ENCODE data around the gene TRIM8. TPM values are rescaled to one million over a fixed set of nuclear protein-coding genes. Genes with fewer than 3 reads are reported as not detected.

TRIM8 gene
- total RNA-seq, 1 experiment from 2014 or later, result 73.0 TPM

GRCh38 chr10:102645741-102646609, 1.7 kb downstream of the TRIM8 start:
- peaks cover 14% of the 10 kb centered on the region; the same call in 1 of the 2 replicates for H3K4me1 ChIP-seq (replicated peaks; ENCODE audit: insufficient read depth)
- ChIA-PET POLR2A (ENCODE audit: unreplicated experiment) (interaction anchor here (0.6 kb wide), 2 partner anchors 10 to 508 kb away, joined by 4 to 6 read pairs; no protein-coding TSS in a partner anchor), CTCF (interaction anchor here (0.6 to 1.0 kb wide), 5 partner anchors 22 to 416 kb away, joined by 3 to 6 read pairs (median 3); partner anchors contain the start of genes ACTR1A and WBP1L)
- no peak for TF ChIP-seq CTCF (conservative IDR thresholded peaks at IDR 0.05)
- TF ChIP-seq EZH2 (IDR thresholded peaks at IDR 0.05; ENCODE audit: low read depth), result no peak
- peaks cover 26% of the 10 kb centered on the region for H3F3A ChIP-seq (ENCODE audit: insufficient read depth, low read depth)
- H3K9me3 ChIP-seq (ENCODE audit: insufficient read depth, low read depth), result no peaks in the 10 kb centered on the region
- H3K27ac ChIP-seq, result peak overlapping the region; percentile 83
- H3K27me3 ChIP-seq (ENCODE audit: insufficient read depth, low read depth), result no peaks in the 10 kb centered on the region
- peaks cover 22% of the 10 kb centered on the region for H4K20me1 ChIP-seq (ENCODE audit: insufficient read depth)
- H2AFZ ChIP-seq, result peak overlapping the region; percentile 62; the same call in 1 of the 2 replicates
- H3K4me3 ChIP-seq, result peak overlapping the region; percentile 70
- H3K4me2 ChIP-seq, result peak overlapping the region; percentile 85
- no peaks in the 10 kb centered on the region for H3K9me2 ChIP-seq (ENCODE audit: insufficient read depth)
- intact Hi-C loops (cut with micrococcal nuclease; ENCODE audit: unreplicated experiment), result loop anchor here (1.0 to 10.0 kb wide), 4 partner anchors 17 to 251 kb away; partner anchors contain the start of genes ACTR1A, ARL3, NFKB2 and SFXN2
- peak; percentile 82 to 93 for DNase-seq
- H3K36me3 ChIP-seq (ENCODE audit: low read depth), result no peaks in the 10 kb centered on the region
- peaks cover 68% of the 10 kb centered on the region for H3K79me2 ChIP-seq (ENCODE audit: low read depth)
- BruUV-seq (replicated peaks), result no TSS peak

GRCh38 chr10:102646610-102647442, 2.5 kb downstream of the TRIM8 start:
- TF ChIP-seq CTCF (conservative IDR thresholded peaks at IDR 0.05) (no peak), EZH2 (IDR thresholded peaks at IDR 0.05; ENCODE audit: low read depth) (no peak)
- CTCF ChIA-PET, result interaction anchor here (0.6 to 1.0 kb wide), 4 partner anchors 23 to 417 kb away, joined by 3 to 5 read pairs (median 3); partner anchors contain the start of genes ACTR1A and WBP1L
- peaks cover 14% of the 10 kb centered on the region; the same call in 1 of the 2 replicates for H3K4me1 ChIP-seq (replicated peaks; ENCODE audit: insufficient read depth)
- intact Hi-C loops (cut with micrococcal nuclease; ENCODE audit: unreplicated experiment), result loop anchor here (1.0 to 10.0 kb wide), 4 partner anchors 18 to 252 kb away; partner anchors contain the start of genes ACTR1A, ARL3, NFKB2 and SFXN2
- peak overlapping the region; percentile 70 for H3K4me3 ChIP-seq
- no TSS peak for BruUV-seq (replicated peaks)
- no peaks in the 10 kb centered on the region for H3K9me3 ChIP-seq (ENCODE audit: insufficient read depth, low read depth)
- peaks cover 76% of the 10 kb centered on the region for H3K79me2 ChIP-seq (ENCODE audit: low read depth)
- peaks cover 31% of the 10 kb centered on the region for H4K20me1 ChIP-seq (ENCODE audit: insufficient read depth)
- no peak overlapping the region for H2AFZ ChIP-seq
- no peaks in the 10 kb centered on the region for H3K36me3 ChIP-seq (ENCODE audit: low read depth)
- H3K4me2 ChIP-seq, result peak overlapping the region; percentile 85
- no peaks in the 10 kb centered on the region for H3K27me3 ChIP-seq (ENCODE audit: insufficient read depth, low read depth)
- no peaks in the 10 kb centered on the region for H3K9me2 ChIP-seq (ENCODE audit: insufficient read depth)
- H3K27ac ChIP-seq, result peak overlapping the region; percentile 83
- DNase-seq, result no peak
- H3F3A ChIP-seq (ENCODE audit: insufficient read depth, low read depth), result peaks cover 20% of the 10 kb centered on the region
- POLR2A ChIA-PET (ENCODE audit: unreplicated experiment), result interaction anchor here (0.6 kb wide), 1 partner anchor 316 kb away, joined by 6 read pairs; no protein-coding TSS in a partner anchor
